Prostate gland (tissue), 2 donors: ENCODE results near the gene SLC45A2.
A peak's percentile ranks its signal among the peaks of the same experiment; 100 is the strongest.

ENCODE experiments used
- POLR2A ChIP-seq: fragments of 450-650 bp; IDR thresholded peaks from one replicate; pipeline ENCODE4 v1.6.1; 2016; ENCODE audit warnings: antibody characterized with exemption, mild to moderate bottlenecking
- POLR2AphosphoS5 ChIP-seq: sonication (generic); formaldehyde crosslinking; IDR thresholded peaks from one replicate; pipeline ENCODE4 v1.6.1; 2017; ENCODE audit warnings: antibody characterized with exemption
- TF ChIP-seq, protein P1 (sequence below), 4 experiments: fragments of 200-600 bp in 2 of 4; fragments of 450-650 bp in 2 of 4; sonication (generic) in 2 of 4; IDR thresholded peaks; 1 replicate in 3 of 4; 2 replicates in 1 of 4; pipeline ENCODE4 v1.5.1; 2016 to 2019; ENCODE audit warnings: antibody characterized with exemption in 4 of 4, mild to moderate bottlenecking in 2 of 4, moderate library complexity in 2 of 4

DNA sequence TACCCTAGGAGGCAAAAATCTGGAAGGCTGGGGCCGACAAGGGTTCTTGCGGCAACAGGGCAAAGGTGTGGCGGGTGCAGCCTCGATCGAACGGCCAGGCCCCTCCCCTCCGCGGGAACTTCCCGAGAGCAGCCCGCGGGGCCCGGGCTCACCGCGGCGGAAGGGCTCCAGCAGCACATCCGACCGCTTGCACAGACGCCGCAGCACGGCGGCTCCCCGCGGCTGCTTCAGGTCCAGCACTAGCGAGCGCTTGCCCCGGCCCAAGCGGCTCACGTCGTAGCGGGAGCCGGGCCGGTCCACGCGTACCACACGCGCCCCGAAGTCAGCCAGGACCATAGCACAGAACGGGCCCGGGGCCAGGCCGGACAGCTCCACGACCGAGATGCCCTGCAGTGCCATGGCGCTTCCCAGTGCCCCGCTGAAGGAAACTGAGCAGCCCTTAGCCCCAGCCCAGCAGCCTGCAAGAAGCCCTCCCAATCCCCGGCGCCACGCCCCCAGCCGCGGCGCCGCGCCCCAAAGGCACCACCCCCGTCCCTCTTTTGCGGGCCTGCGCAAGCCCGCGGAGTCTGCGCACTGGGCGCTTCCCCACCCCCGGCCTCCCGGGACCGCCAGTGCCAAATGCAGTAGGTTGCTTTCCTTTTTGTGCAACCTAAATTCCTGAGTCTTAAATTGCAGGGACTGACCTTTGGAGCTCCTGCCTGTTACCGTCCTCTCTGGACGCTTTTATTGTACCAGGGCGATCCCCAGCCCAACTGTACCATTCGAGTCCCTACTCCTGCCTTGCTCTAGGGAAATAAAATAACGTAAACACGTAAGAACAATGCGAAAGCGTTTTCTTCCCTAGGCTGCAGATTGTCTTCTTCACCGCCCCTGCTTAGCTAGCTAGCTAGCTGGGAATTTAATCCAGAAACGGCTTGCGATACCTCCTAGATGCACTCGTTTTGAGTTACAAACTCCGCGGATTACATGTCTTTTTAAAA lies 23.4 kb upstream of the SLC45A2 start, which contains the start of gene AMACR:
- TF ChIP-seq, protein P1, sequence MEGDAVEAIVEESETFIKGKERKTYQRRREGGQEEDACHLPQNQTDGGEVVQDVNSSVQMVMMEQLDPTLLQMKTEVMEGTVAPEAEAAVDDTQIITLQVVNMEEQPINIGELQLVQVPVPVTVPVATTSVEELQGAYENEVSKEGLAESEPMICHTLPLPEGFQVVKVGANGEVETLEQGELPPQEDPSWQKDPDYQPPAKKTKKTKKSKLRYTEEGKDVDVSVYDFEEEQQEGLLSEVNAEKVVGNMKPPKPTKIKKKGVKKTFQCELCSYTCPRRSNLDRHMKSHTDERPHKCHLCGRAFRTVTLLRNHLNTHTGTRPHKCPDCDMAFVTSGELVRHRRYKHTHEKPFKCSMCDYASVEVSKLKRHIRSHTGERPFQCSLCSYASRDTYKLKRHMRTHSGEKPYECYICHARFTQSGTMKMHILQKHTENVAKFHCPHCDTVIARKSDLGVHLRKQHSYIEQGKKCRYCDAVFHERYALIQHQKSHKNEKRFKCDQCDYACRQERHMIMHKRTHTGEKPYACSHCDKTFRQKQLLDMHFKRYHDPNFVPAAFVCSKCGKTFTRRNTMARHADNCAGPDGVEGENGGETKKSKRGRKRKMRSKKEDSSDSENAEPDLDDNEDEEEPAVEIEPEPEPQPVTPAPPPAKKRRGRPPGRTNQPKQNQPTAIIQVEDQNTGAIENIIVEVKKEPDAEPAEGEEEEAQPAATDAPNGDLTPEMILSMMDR (IDR thresholded peaks at IDR 0.05): no peak
- no peak for TF ChIP-seq POLR2A
- TF ChIP-seq POLR2AphosphoS5: peak; percentile 88
